ENCODE measurements around the gene APOBEC3G. TPM values are rescaled to one million over a fixed set of nuclear protein-coding genes. Genes with fewer than 3 reads are reported as not detected.

The APOBEC3G gene
- total and polyA plus RNA-seq, 2 donors (not counting 1 experiment from before 2014, with no cell fraction given), result 94.2 to 96.6 TPM

DNA sequence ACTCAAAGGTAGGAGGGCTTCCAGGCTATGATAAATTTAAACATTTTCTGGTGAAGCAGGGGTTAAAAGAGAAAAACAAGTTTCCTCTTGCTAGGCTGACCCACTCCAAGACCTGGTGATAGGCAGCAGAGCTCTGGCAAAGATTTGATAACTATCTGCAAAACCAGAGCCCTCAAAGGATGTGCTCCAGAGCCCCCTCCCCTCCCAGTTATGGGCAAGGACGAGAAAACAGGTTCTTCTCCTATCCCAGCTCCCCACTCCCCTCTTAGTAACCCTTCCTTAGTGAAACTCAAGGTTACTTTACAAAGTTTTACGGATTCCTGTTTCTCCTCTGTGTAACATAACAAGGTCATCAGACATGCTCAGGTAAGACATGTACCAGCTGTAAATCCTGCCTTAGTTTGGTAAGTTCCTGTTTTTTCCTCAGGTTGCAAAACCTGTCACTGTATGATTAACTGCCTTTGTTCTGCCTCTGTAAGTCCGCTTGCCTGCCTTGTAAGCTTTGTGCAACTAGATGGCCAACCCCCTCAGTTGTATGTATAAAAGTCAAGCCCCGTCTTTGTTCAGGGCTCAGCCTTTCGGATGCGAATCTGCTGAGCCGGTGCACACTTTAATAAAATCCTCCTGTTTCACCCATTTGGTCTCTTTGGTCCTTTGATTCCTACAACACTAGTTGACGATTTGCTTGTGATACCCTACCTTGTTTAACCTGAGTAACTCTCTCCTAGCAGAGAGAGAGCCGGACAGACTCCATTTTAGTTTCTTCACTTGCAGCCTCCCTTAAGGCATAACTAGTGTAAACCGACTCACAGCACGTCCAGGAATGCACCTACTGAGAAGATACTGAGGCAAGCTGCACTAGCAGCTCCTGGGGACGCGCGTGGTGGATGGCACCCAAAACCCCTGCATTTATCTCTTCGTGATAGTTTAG lies 33.8 kb downstream of the APOBEC3G start:
- Histone ChIP-seq H3K27me3 (replicated peaks in 1 of 4; ENCODE audit: control extremely low read depth in 1 of 4, control insufficient read depth in 3 of 4, insufficient read depth in 4 of 4, low read length in 3 of 4) (no peaks in the 10 kb centered on the region), H3K9me3 (ENCODE audit: control extremely low read depth in 1 of 3, control insufficient read depth in 2 of 3, insufficient read depth in 1 of 3, low read length in 2 of 3) (no peaks in the 10 kb centered on the region), H4K20me1 (ENCODE audit: control insufficient read depth, insufficient read depth, low read length, poor library complexity, severe bottlenecking) (no peaks in the 10 kb centered on the region), H3K4me3 (ENCODE audit: control extremely low read depth in 1 of 5, extremely low read depth in 1 of 5, insufficient read depth in 1 of 5, low read depth in 2 of 5, low read length in 4 of 5) (no peak overlapping the region), H3K27ac (ENCODE audit: low read length in 2 of 2) (peak overlapping the region; percentile 11 to 30), H3K4me1 (ENCODE audit: control insufficient read depth in 2 of 2, insufficient read depth in 2 of 2, low read length in 2 of 2) (peaks cover 29 to 34% of the 10 kb centered on the region in 2 donors), H3K9ac (ENCODE audit: low read length) (no peak overlapping the region), H3K36me3 (replicated peaks in 1 of 2; ENCODE audit: control extremely low read depth in 1 of 2, control insufficient read depth in 1 of 2, extremely low read depth in 1 of 2, insufficient read depth in 2 of 2, low read length in 1 of 2) (no peaks in the 10 kb centered on the region), H2AFZ (ENCODE audit: insufficient read depth, low read depth, low read length, poor library complexity, severe bottlenecking) (no peak overlapping the region), H3K79me2 (ENCODE audit: control insufficient read depth, insufficient read depth, low read length) (no peaks in the 10 kb centered on the region), H3K4me2 (replicated peaks; ENCODE audit: low read depth, low read length, poor library complexity, severe bottlenecking) (peak overlapping the region; percentile 22)
- 74% methylated on average over 13 of the region's 15 CpGs for WGBS (ENCODE audit: insufficient coverage)
- no peaks in the 10 kb centered on the region for H3K27me3 Mint-ChIP-seq
- peaks cover 39% of the 10 kb centered on the region for H3K4me1 Mint-ChIP-seq
- ChIA-PET CTCF (interaction anchor here (0.9 to 3.0 kb wide), 10 partner anchors 7 to 241 kb away, joined by 3 to 10 read pairs (median 4); partner anchors contain the start of gene APOBEC3H), POLR2A (interaction anchor here (0.6 to 1.3 kb wide), 4 partner anchors 12 to 308 kb away, joined by 4 to 5 read pairs (median 4); no protein-coding TSS in a partner anchor)
- intact Hi-C loops (cut with micrococcal nuclease), result no loop called here
- DNase-seq, result peak; percentile 62
- peak overlapping the region; percentile 39 for H3K27ac Mint-ChIP-seq
- peak; percentile 50 for ATAC-seq (ENCODE audit: low read depth)
- TF ChIP-seq, protein P1, sequence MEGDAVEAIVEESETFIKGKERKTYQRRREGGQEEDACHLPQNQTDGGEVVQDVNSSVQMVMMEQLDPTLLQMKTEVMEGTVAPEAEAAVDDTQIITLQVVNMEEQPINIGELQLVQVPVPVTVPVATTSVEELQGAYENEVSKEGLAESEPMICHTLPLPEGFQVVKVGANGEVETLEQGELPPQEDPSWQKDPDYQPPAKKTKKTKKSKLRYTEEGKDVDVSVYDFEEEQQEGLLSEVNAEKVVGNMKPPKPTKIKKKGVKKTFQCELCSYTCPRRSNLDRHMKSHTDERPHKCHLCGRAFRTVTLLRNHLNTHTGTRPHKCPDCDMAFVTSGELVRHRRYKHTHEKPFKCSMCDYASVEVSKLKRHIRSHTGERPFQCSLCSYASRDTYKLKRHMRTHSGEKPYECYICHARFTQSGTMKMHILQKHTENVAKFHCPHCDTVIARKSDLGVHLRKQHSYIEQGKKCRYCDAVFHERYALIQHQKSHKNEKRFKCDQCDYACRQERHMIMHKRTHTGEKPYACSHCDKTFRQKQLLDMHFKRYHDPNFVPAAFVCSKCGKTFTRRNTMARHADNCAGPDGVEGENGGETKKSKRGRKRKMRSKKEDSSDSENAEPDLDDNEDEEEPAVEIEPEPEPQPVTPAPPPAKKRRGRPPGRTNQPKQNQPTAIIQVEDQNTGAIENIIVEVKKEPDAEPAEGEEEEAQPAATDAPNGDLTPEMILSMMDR (IDR thresholded peaks at IDR 0.05), result no peak
- no peak for TF ChIP-seq EZH2 (IDR thresholded peaks at IDR 0.05; ENCODE audit: borderline replicate concordance, insufficient read depth, low read depth, low read length, poor library complexity, severe bottlenecking)
- no peak overlapping the region for H3K4me3 Mint-ChIP-seq
- H3K9me3 Mint-ChIP-seq (ENCODE audit: insufficient read depth), result no peaks in the 10 kb centered on the region
